22Rv1 (cell line): ENCODE results near the gene HSD17B14.

Source experiments
- H3K27ac ChIP-seq: fragments of 450-650 bp; 2 replicates; pipeline ENCODE4 v1.5.1; 2017
- ZFX ChIP-seq: fragments of 450-650 bp; IDR thresholded peaks from 2 replicates; pipeline ENCODE4 v1.6.1; 2017; ENCODE audit warnings: antibody characterized with exemption, borderline replicate concordance
- TF ChIP-seq, protein P1 (sequence below): fragments of 450-650 bp; IDR thresholded peaks from 2 replicates; pipeline ENCODE4 v1.5.1; 2017; ENCODE audit warnings: mild to moderate bottlenecking

HSD17B14 gene

DNA sequence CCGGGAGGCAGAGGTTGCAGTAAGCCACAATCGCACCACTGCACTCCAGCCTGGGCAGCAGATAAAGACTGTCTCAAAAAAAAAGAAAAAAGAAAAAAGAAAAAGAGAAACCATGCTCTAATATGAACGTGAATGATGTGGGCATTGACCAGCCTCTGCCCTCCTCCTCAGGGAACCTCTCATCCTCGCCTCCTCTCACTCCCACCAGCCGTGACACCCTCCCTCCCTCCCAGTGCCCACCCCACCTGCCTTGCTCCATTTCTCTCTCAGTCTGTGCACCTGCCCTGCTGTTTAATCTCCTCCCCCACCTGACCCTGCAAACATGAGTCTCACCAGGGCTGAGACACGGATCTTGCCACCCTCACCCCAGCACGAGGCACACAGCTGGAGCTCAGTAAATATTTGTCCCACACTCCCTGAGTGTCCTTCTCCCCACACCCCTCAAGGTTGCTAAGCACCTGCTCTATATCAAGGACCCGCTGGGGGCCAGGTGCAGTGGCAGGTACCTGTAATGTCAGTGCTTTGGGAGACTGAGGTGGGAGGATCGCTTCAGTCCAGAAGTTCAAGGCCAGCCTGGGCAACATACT lies 18.0 kb downstream of the HSD17B14 start:
- TF ChIP-seq, protein P1, sequence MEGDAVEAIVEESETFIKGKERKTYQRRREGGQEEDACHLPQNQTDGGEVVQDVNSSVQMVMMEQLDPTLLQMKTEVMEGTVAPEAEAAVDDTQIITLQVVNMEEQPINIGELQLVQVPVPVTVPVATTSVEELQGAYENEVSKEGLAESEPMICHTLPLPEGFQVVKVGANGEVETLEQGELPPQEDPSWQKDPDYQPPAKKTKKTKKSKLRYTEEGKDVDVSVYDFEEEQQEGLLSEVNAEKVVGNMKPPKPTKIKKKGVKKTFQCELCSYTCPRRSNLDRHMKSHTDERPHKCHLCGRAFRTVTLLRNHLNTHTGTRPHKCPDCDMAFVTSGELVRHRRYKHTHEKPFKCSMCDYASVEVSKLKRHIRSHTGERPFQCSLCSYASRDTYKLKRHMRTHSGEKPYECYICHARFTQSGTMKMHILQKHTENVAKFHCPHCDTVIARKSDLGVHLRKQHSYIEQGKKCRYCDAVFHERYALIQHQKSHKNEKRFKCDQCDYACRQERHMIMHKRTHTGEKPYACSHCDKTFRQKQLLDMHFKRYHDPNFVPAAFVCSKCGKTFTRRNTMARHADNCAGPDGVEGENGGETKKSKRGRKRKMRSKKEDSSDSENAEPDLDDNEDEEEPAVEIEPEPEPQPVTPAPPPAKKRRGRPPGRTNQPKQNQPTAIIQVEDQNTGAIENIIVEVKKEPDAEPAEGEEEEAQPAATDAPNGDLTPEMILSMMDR = no peak
- no peak for TF ChIP-seq ZFX
- peak overlapping the region; percentile 67; the same call in 1 of the 2 replicates for H3K27ac ChIP-seq

DNA sequence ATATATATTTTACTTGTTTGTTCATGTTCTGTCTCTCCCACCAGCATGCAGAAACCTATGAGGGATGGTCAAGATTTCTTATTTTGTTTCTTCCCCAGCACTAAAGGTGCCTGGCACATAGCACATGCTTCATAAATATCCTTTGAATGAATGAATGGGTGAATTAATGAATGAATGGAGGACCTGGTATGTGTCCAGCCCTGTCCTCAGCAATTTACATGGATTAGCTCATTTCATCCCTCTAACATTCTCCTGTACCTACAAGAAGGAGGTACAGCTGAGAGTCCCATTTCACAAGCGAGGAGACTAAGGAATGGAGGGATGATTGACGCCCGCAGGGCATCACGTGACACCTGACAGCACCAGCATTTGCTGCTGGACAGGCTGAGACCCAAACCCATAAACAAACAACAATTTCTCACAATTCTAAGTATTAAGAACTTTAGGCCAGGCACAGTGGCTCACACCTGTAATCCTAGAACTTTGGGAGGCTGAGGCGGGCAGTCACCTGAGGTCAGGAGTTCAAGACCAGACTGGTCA lies 18.6 kb downstream of the HSD17B14 start:
- no peak overlapping the region for H3K27ac ChIP-seq
- TF ChIP-seq ZFX = no peak
- TF ChIP-seq, protein P1 = no peak

DNA sequence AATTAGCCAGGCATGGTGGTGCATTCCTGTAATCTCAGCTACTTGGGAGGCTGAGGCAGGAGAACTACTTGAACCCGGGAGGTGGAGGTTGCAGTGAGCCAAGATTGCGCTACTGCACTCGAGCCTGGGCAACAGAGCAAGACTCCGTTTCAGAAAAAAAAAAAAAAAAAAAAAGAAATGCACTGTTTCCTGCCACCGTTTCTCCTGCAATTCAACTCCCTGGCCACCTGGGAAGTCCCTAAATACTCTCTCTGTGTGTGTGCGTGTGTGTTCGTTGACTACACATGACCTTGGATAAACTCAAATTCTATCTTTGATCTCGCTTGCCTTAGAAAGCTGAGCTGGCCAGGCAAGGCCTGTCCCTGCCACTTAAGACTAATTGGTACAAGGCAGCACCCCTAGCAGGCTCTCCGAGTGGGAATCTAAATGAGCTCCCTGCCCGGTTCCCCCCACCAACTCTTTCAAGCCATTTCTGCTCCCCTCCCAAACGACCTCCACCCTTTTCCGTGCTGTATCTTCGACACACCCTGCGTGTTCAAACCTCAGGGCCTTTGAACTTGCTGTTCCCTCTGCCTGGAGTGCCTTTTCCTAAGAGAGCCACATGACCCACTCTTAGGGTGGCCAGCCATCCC lies 20.3 kb downstream of the HSD17B14 start:
- H3K27ac ChIP-seq = no peak overlapping the region
- TF ChIP-seq, protein P1 = no peak
- no peak for TF ChIP-seq ZFX

DNA sequence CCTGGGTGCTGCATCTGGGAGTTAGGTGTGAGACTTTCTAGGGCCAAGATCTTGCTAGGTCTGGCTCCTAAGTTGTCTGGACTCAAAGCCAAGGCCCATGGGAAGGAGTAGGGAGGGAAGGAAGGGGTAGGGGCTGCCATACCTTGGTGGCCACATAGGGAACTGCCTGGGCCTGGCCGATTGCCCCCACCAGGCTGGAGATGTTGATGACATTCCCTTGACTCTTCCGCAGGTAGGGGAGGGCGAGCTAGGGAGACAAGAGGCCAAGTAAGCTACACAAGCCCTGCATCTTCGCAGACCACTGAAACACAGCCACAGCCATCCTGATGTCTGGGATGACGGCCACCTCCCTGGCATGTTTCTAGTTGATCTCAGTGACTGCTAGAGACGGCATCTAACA lies 21.4 kb downstream of the HSD17B14 start:
- TF ChIP-seq ZFX = no peak
- TF ChIP-seq, protein P1 = no peak
- no peak overlapping the region; the same call in 1 of the 2 replicates for H3K27ac ChIP-seq

DNA sequence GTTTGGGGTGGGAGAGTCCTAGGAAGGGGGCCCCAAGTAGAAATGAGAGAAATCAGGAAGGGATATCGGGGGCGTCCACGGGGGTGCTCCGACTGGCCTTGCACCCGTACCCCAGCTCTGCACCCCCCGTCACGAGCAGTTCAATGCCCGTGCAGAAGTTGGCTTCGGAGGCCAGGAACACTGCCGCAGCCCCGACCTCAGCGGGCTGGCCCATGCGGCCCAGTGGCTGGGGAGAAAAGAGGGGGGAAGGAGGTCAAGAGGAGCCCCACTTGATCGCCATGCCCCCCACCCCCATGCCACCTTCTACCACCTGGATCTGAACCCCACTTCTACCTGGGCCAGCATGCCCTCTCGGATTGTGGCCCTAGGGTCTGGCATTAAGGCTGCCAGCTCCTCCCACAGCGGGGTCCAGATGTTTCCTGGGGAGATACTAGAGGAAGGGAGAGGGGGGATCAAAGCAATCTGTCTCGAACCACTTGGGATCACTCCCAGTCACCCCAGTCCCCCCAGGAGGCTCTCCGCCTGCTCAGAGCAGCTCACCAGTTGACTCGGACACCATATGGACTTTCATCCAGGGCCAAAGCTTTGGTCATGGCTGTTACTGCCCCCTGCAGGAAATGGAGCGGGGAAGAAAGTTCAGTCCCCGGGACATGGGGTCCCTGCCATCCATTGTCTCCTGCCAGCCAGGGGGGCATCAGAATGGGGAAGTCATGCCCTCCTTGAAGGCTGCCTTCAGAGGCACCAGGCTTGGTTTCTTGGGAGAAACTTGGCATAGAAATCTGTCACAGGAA lies 23.0 kb downstream of the HSD17B14 start:
- H3K27ac ChIP-seq = peak overlapping the region; percentile 88
- TF ChIP-seq ZFX = no peak
- TF ChIP-seq, protein P1 = peak; percentile 55

DNA sequence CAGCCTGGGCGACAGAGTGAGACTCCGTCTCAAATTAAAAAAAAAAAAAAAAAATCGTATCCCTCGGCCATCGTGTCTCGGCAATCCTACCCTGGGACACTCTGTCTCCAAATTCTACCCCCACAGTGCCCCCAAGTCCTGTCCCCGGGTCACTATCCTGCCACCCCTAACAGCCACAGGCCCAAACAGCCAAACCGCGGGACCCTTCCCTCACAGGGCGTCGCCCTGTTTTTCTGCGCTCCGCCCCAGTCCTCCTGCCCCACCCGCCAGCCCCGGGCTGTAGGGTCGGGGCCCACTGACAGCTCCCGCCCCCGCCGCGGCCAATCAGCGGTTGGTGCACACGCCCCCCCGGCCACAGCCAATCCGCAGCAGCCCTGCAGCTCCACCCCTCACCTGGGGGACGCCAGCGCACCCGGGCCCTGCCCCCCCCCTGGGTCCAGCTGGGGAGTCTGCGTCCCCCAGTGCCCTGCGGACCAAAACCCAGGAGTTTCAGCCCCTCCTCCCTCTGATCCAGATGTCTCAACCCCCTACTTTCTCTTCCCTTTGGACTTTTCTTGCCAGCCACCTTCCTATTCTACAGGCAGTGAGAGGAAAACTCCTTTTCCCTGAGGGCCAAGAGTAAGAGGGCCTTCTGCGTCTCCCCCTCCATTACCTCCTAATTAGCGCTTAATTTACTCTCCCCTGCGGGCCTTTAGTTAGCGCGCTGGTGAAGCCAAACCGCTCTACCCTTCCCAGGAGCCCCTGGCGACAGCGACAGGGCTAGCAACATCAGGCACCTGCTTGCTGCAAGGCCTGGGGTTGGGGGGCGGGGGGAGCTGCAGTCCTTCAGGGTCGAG lies 24.0 kb downstream of the HSD17B14 start:
- TF ChIP-seq, protein P1 = no peak
- TF ChIP-seq ZFX = no peak
- H3K27ac ChIP-seq = peak overlapping the region; percentile 88
